GM23248 (cell line): ENCODE data around the gene TMEM108. TPM values are rescaled to one million over a fixed set of nuclear protein-coding genes. Genes with fewer than 3 reads are reported as not detected.

Experiments used
- DNase-seq: peaks from one replicate; pipeline ENCODE4 v3.0.0-alpha.2; 2015
- H2AFZ ChIP-seq: fragments of 200-600 bp; sonication (generic); 2 replicates; pipeline ENCODE4 v1.6.1; 2016; ENCODE audit warnings: antibody characterized with exemption
- H3F3A ChIP-seq: fragments of 200-600 bp; sonication (generic); 2 replicates; pipeline ENCODE4 v1.6.1; 2016; ENCODE audit warnings: mild to moderate bottlenecking, antibody characterized with exemption, mixed run types; ENCODE audit not compliant: insufficient read depth
- H3K27ac ChIP-seq: fragments of 200-600 bp; sonication (generic); 2 replicates; pipeline ENCODE4 v1.5.1; 2016; ENCODE audit warnings: mild to moderate bottlenecking
- H3K27me3 ChIP-seq: fragments of 200-600 bp; sonication (generic); replicated peaks from 2 replicates; pipeline ENCODE4 v1.6.1; 2016; ENCODE audit warnings: mild to moderate bottlenecking; ENCODE audit not compliant: insufficient read depth
- H3K36me3 ChIP-seq: fragments of 200-600 bp; sonication (generic); 2 replicates; pipeline ENCODE4 v1.6.1; 2016; ENCODE audit warnings: low read depth, mild to moderate bottlenecking
- H3K4me1 ChIP-seq: fragments of 200-600 bp; sonication (generic); 2 replicates; pipeline ENCODE4 v1.6.1; 2016; ENCODE audit warnings: mild to moderate bottlenecking; ENCODE audit not compliant: insufficient read depth
- H3K4me2 ChIP-seq: fragments of 200-600 bp; sonication (generic); one replicate; pipeline ENCODE4 v1.6.1; 2016; ENCODE audit warnings: mild to moderate bottlenecking; ENCODE audit not compliant: unreplicated experiment
- H3K4me3 ChIP-seq: fragments of 200-600 bp; sonication (generic); 2 replicates; pipeline ENCODE4 v1.5.1; 2016; ENCODE audit warnings: mild to moderate bottlenecking
- H3K79me2 ChIP-seq: fragments of 200-600 bp; sonication (generic); 2 replicates; pipeline ENCODE4 v1.6.1; 2016; ENCODE audit warnings: mild to moderate bottlenecking; ENCODE audit not compliant: insufficient read depth
- H3K9ac ChIP-seq: fragments of 200-600 bp; sonication (generic); 2 replicates; pipeline ENCODE4 v1.6.1; 2016; ENCODE audit warnings: mild to moderate bottlenecking
- H3K9me2 ChIP-seq: fragments of 200-600 bp; sonication (generic); 2 replicates; pipeline ENCODE4 v1.6.1; 2016; ENCODE audit warnings: mixed run types, mild to moderate bottlenecking, moderate library complexity; ENCODE audit not compliant: insufficient read depth
- H3K9me3 ChIP-seq: fragments of 200-600 bp; sonication (generic); one replicate; pipeline ENCODE4 v1.6.1; 2017; ENCODE audit warnings: low read depth
- H4K20me1 ChIP-seq: fragments of 200-600 bp; sonication (generic); 2 replicates; pipeline ENCODE4 v1.6.0; 2016; ENCODE audit not compliant: insufficient read depth
- EZH2 ChIP-seq: fragments of 200-600 bp; sonication (generic); IDR thresholded peaks from 2 replicates; pipeline ENCODE4 v1.6.1; 2018; ENCODE audit warnings: antibody characterized with exemption, mild to moderate bottlenecking; ENCODE audit not compliant: insufficient read depth, poor library complexity, severe bottlenecking
- EZH2phosphoT487 ChIP-seq: fragments of 200-600 bp; sonication (generic); IDR thresholded peaks from 2 replicates; pipeline ENCODE4 v1.6.1; 2018; ENCODE audit warnings: antibody characterized with exemption, moderate library complexity, mild to moderate bottlenecking, low read depth; ENCODE audit not compliant: insufficient read depth
- whole genome bisulfite sequencing, 2 experiments: methylation state at CpG; one replicate each; pipeline ENCODE4 v1.1.6; 2015 to 2017; ENCODE audit warnings: low lambda C conversion rate in 2 of 2, low coverage in 1 of 2; ENCODE audit errors: missing lambda C conversion rate in 2 of 2; 5-methylcytosine and 5-hydroxymethylcytosine counted together
- in situ Hi-C: fragments of 300-500 bp; cut with MboI; formaldehyde crosslinking; loops from 2 replicates; pipeline ENCODE4 v1.15.0; 2020
- polyA plus RNA-seq: library from polyadenylated mRNA; unstranded; fragments of >200 nt; fragmentation: Nextera tagmentation; extraction: Ambion mirVana; gene quantifications from 2 replicates; pipeline ENCODE4 v1.2.1, GENCODE V29; 2016
- total RNA-seq: library from RNA; depleted of rRNA; stranded (reverse); fragments of >200 nt; shearing (Covaris generic); gene quantifications from 2 replicates; pipeline ENCODE4 v1.2.3, GENCODE V29; 2014

TMEM108 gene
- total and polyA plus RNA-seq, 2 experiments from 2014 or later, result not detected

DNA sequence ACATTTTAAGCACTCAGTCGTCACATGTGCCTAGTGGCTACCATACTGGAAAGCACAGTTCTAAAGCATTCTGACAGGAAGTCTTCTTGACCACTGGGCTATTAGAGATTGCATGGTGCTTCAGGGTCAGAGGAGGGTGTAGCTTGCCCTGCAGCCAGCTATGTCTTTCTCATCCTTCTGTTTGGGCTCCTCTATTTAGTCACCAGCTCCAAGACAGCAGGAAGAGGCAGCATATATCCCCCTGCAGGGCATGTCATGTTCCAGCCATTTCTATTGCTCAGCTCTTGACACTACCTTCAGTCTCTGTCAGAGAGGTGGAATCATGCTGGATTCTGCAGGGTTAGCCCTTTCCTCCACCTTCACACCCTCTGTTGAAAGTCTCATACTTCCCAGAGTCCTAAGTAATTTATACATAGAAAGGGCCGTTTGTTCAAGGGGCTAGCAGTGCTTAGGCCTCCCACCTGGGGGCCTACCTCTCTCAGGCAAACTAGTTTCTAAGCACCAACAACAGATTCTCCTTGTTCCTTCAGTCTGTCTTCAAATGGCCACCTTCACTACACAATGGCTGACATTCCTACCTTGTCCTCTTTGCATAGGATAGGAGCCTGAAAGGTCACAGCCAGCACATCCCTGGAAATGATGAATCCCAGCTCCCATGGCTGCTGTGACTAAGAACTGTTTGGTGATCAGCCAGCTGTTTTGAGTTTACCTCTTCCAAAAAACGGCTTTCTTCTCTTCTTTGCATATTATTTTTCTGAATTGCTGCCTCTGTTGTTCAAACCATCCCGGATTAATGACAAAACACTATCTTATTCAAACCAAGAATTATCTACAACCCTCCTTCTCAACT is 246.0 kb downstream of the TMEM108 start:
- DNase-seq, result peak; percentile 30
- H3K4me2 ChIP-seq, result no peak overlapping the region
- H3K9me2 ChIP-seq, result no peaks in the 10 kb centered on the region
- no peaks in the 10 kb centered on the region for H3K27me3 ChIP-seq
- H3K4me3 ChIP-seq, result no peak overlapping the region
- in situ Hi-C loops, result no loop called here
- 0 out of 2 replicates have a peak, but pooled peaks cover 3% of the 10 kb centered on the region for H4K20me1 ChIP-seq
- H3K27ac ChIP-seq, result no peak overlapping the region
- no peaks in the 10 kb centered on the region for H3K79me2 ChIP-seq
- H3F3A ChIP-seq, result no peaks in the 10 kb centered on the region
- H3K36me3 ChIP-seq, result no peaks in the 10 kb centered on the region
- no peaks in the 10 kb centered on the region for H3K4me1 ChIP-seq
- no peaks in the 10 kb centered on the region for H3K9me3 ChIP-seq
- no peak overlapping the region for H3K9ac ChIP-seq
- 15 to 18% methylated on average over 4 of the region's 4 CpGs for WGBS, 2 experiments
- H2AFZ ChIP-seq, result no peak overlapping the region
- TF ChIP-seq EZH2phosphoT487, result no peak
- TF ChIP-seq EZH2, result no peak

DNA sequence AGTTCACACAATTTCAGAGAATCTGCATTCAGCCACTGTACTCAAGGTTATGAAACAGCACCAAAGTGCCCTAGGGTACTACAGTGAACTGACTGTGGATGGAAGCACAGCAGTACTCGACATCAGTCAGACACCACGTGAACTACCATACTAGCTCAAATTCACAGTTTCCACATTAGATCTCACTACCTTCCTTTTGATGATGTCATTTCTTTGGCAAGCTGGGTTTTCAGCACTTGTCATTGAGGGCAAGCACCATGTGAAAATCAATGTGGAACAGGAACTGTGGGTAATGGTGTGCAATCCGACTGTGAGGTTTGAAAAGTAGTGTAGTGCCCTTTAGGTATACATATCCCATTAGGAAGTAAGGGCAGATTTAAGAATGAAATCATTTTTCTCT is 251.1 kb downstream of the TMEM108 start:
- Histone ChIP-seq H3K27me3 (no peaks in the 10 kb centered on the region), H3K79me2 (no peaks in the 10 kb centered on the region), H4K20me1 (peaks cover 3% of the 10 kb centered on the region; the same call in 1 of the 2 replicates), H3K27ac (no peak overlapping the region), H3K9me3 (no peaks in the 10 kb centered on the region), H3K36me3 (no peaks in the 10 kb centered on the region), H3K4me1 (no peaks in the 10 kb centered on the region), H3K4me3 (no peak overlapping the region), H3K4me2 (no peak overlapping the region), H3F3A (no peaks in the 10 kb centered on the region), H2AFZ (no peak overlapping the region), H3K9me2 (no peaks in the 10 kb centered on the region), H3K9ac (no peak overlapping the region)
- TF ChIP-seq EZH2phosphoT487 (no peak), EZH2 (no peak)
- in situ Hi-C loops, result no loop called here
- WGBS, 2 experiments, result 43 to 54% methylated on average over 3 of the region's 3 CpGs
- DNase-seq, result peak; percentile 8

DNA sequence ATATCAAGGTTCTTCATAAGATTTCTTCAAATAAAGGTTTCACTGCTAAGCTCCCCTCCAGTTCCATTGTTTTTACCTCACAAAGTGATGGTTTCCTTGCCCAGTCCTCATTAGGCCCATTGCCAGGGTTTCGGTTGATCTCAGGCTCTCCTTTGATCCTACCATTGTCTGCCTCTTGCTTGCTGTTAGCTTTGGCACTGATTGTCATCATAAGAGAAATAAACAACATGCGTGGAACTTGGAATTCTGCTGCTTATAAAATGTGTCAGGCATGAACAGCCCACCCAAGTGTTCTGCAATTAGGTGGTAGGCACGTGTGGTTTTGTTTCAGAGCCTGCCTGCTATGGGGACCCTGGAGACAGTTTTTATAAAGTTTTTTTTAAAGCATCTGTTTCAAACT is 254.1 kb downstream of the TMEM108 start:
- no peak overlapping the region for H3K9ac ChIP-seq
- no peaks in the 10 kb centered on the region for H3F3A ChIP-seq
- TF ChIP-seq EZH2phosphoT487, result no peak
- TF ChIP-seq EZH2, result no peak
- H4K20me1 ChIP-seq, result peaks cover 2% of the 10 kb centered on the region; the same call in 1 of the 2 replicates
- no peaks in the 10 kb centered on the region for H3K9me2 ChIP-seq
- no peaks in the 10 kb centered on the region for H3K36me3 ChIP-seq
- H3K79me2 ChIP-seq, result no peaks in the 10 kb centered on the region
- H3K27me3 ChIP-seq, result 0 out of 2 replicates have a peak, but pooled peaks cover 5% of the 10 kb centered on the region
- WGBS, 2 experiments, result 5 to 6% methylated on average over 3 of the region's 3 CpGs
- no peaks in the 10 kb centered on the region for H3K9me3 ChIP-seq
- in situ Hi-C loops, result no loop called here
- no peak overlapping the region for H2AFZ ChIP-seq
- DNase-seq, result no peak
- no peak overlapping the region for H3K27ac ChIP-seq
- H3K4me2 ChIP-seq, result no peak overlapping the region
- H3K4me3 ChIP-seq, result no peak overlapping the region
- no peaks in the 10 kb centered on the region for H3K4me1 ChIP-seq

DNA sequence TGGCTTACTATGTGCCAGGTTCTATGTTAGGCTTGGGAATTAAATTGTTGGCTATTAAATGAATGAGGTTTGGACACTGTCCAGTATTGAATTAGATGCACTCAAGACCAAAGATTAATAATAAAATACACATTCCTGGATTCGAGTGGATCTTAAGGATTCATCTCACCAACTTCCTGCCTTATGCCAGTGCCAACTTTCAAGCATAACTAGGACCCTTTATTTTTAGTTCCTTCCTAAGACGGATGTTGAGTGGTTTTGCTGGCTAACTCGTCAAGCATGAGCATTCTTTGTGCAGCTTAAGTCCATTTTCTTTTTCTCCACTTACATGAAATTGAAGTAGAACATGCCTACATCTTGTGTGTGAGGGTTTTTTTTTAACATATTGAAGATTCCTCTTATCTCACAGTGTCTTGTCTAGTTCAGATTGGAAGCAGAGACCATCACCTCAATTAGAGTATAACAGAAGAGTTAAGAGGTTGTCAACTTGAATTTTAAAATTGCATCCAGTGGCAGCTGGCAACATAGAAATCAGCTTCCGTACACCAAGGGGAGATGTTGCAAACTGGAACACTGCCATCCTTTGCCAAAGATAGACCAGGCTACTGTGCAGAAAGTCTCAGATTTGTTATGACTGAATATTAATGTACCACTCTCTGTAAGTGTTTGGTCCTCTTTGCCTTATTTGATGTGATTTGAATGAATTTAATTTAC is 255.4 kb downstream of the TMEM108 start:
- no peaks in the 10 kb centered on the region for H3K79me2 ChIP-seq
- no peaks in the 10 kb centered on the region; the same call in 1 of the 2 replicates for H4K20me1 ChIP-seq
- H3K9me3 ChIP-seq, result no peaks in the 10 kb centered on the region
- H3K27ac ChIP-seq, result no peak overlapping the region
- H2AFZ ChIP-seq, result no peak overlapping the region
- H3K4me3 ChIP-seq, result no peak overlapping the region
- no peak for TF ChIP-seq EZH2
- no peak for TF ChIP-seq EZH2phosphoT487
- H3K27me3 ChIP-seq, result 0 out of 2 replicates have a peak, but pooled peaks cover 5% of the 10 kb centered on the region
- in situ Hi-C loops, result no loop called here
- no peaks in the 10 kb centered on the region for H3F3A ChIP-seq
- WGBS, 2 experiments, result 18 to 22% methylated on average over 4 of the region's 4 CpGs
- no peaks in the 10 kb centered on the region for H3K9me2 ChIP-seq
- H3K4me2 ChIP-seq, result no peak overlapping the region
- DNase-seq, result no peak
- no peaks in the 10 kb centered on the region for H3K36me3 ChIP-seq
- H3K9ac ChIP-seq, result no peak overlapping the region
- H3K4me1 ChIP-seq, result no peaks in the 10 kb centered on the region
